ENCODE results near the gene GSK3A.

The GSK3A gene

GRCh38 chr19:42199440-42200115, 42.8 kb downstream of the GSK3A start:
- no peak for DNase-seq (ENCODE audit: low read depth)

DNA sequence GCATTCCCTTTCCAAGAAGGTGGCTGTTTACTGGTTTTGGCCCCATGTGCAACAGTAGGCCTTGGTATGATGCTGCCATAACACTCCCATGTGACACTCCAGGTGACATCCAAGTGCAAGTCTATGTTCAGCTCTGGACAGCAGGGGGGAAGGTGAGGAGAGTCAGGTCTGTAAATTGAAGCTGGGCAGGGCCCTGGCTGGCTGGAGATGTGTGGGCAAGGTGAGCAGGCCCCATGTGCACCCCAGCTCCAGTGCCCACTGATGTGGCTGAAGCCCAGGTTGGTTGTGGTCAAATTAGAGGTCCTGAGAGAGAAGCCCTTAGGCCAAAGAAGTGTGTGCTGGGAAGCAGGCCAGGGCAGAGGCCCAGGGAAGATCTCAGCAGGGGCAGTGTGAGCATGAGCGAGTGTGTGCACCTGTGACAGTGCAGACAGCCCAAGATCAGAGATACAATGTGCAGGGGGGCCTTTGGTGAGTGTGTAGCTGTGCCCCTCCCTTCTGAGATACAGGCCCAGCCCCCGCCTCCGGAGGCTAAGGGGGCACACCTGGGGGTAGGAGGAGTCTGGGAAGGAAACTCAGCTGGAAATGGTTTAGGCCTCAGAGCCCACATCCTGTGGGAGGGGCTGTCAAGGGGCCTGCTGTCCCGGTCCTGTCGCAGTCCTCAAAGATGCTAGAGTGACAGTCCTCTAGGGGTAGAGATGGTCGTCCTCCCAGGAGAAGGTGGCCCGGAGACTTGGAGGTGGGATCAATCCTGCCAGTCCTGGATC, 43.5 kb downstream of the GSK3A start:
- peak; percentile 39 for DNase-seq (ENCODE audit: low read depth)

GRCh38 chr19:42197375-42197817, 45.0 kb downstream of the GSK3A start:
- DNase-seq (ENCODE audit: low read depth) = no peak

- DNase-seq (ENCODE audit: low read depth) = no peak
These were observed 46.1 kb downstream of the GSK3A start for GRCh38 chr19:42196011-42197001.

GRCh38 chr19:42193706-42194105, 48.7 kb downstream of the GSK3A start:
- no peak for DNase-seq (ENCODE audit: low read depth)

- DNase-seq (ENCODE audit: low read depth) = no peak
These were observed 49.1 kb downstream of the GSK3A start for GRCh38 chr19:42193294-42193693.

DNA sequence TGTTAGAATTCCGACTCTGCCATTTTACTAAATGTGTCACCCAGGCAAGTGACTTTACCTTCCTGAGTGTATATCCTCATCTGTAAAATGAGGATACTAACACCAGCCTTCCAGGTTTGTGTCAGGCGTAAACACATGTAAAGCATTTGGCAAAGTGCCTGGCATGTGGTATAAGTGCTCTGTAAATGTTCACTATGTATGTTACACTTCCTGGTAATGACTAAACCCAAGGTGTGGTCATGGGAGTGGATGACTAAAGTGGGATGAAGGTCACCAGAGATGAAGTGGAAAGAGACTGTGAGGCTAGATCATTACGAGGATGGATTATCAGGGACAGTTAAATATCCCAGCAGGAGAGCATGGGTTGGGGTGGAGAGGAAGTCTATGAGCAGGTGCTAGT, 50.5 kb downstream of the GSK3A start:
- DNase-seq (ENCODE audit: low read depth) = no peak

DNA sequence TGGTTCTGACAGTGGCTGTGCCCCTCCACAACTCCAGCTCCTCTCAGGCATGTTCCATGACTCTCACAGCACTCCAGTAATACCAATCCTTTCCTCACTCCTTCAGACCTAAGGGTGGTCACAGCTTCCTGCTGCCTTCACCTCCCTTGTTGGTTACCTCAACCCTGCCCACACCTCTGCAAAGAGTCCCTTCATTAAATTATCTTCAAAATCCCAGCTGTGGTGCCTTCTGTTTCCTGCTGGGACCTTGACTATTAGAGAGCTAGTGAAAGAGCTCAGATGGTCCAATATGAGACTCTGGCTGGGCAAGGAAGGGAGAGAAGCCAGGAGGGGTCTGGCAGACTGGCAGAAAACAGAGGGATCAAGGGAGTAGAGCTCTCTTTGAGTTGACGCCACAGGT, 51.1 kb downstream of the GSK3A start:
- DNase-seq (ENCODE audit: low read depth) = no peak

DNA sequence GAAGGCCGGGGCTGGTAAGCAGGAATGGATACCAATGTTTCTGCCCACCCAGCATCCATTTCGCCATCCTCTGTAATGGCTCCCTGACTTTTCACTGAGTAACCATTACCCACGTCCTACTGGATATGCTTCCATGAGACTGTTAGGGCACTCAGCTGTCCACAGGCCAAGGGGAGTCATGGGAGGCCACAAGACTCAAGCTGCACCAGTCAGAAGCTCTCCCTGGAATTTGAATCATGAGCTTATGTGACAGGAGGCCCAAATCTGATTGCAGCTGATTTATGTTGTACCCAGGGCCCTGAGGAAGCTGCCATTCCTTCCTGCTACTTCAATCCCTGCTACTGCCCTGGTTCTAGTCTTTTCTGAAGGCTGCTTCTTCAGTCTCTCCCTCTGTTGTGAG, 53.3 kb downstream of the GSK3A start:
- DNase-seq (ENCODE audit: low read depth) = no peak

GRCh38 chr19:42188665-42189064, 53.7 kb downstream of the GSK3A start:
- no peak for DNase-seq (ENCODE audit: low read depth)

DNA sequence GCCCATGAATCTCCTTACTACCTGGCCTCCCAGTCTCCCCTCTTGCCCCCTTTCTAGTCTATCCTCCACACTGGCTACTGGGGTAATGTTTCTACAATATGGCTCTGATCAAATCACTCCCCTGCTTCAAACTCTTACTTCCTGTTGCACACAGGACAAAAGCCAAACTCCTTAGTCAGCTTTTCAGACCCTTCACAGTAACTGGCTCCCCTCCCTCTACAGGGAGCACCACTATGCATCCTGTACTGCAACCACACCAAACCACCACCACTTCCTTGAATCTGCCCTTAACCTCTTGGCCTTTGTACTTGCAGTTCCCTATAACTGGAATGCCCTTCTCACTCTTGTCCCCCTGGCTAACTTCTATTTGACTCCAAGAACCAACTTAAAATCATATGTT, 57.1 kb downstream of the GSK3A start:
- DNase-seq (ENCODE audit: low read depth) = no peak

- peak; percentile 57 for DNase-seq (ENCODE audit: low read depth)
These were observed 58.0 kb downstream of the GSK3A start for GRCh38 chr19:42184401-42184861.

All from stimulated activated CD4-positive, alpha-beta T cell treated with anti-CD3 and anti-CD28 coated beads, Interleukin-2, amount 100 ng/mL, for 4 hours (primary cell).